ENCODE data around the gene FREY1. TPM values are rescaled to one million over a fixed set of nuclear protein-coding genes. Genes with fewer than 3 reads are reported as not detected.
A peak's percentile ranks its signal among the peaks of the same experiment; 100 is the strongest.

FREY1 gene
- total and polyA plus RNA-seq, 9 of the 15 experiments (the other 6 are each of a cell fraction or from before 2014, with no cell fraction given) = 0.25 to 1.5 (median 1.1) TPM; not detected in 5

DNA sequence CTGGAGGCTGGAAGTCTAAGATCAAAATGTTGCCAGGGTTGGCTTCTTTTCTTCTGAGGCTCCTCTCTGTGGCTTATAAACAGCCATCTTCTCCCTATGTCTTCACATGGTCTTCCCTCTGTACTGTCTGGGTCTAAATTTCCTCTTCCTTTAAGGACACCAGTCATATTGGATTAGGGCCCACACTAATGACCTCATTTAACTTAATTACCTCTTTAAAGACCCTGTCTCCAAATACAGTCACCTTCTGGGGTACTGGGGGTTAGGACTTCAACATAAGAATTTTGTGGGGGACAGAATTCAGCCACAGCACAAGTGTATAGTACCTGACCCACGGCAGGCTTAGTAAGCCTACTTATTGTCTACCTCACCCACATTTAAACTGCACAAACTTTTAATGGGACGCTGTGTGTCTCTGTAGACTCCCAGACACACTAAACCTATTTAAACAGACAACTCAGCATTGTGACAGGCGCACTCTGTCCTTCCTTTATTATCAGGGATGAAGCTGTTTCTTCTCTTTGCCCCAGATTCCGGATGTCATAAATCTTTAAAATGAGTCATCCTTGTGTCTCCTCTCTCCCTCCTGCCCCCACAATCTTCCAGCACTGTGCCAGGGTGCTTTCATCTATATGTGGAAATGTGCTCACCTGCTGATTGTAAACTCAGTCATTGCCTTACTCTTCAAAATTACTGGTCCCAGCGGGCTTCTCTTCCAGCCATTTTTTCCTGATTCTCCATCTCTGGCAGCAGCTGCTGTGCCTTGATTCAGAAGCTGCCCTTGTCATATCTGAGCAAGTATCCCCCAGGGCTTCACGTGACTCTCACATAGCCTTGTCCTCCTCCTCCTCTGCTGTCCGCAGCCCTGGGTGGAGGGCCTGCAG, 27.0 kb downstream of the FREY1 start (continued):
- TF ChIP-seq EP400 (IDR thresholded peaks at IDR 0.05) = no peak
- TF ChIP-seq CTBP1 (IDR thresholded peaks at IDR 0.05; ENCODE audit: borderline replicate concordance) = peak; percentile 90
- TF ChIP-seq ETS2 (tag; IDR thresholded peaks at IDR 0.05; ENCODE audit: borderline replicate concordance, poor library complexity, severe bottlenecking) = no peak
- no peak for TF ChIP-seq HDGF (IDR thresholded peaks at IDR 0.05)
- TF ChIP-seq SIN3B (IDR thresholded peaks at IDR 0.05; ENCODE audit: low read depth) = no peak
- no peak for TF ChIP-seq ZNF146 (CRISPR knock-in tag; IDR thresholded peaks at IDR 0.05; ENCODE audit: unreplicated experiment)
- peak in 1 of 2 experiments; percentile 72; a peak in 2 of 4 replicates for TF ChIP-seq MAZ (CRISPR knock-in tag; conservative IDR thresholded peaks at IDR 0.05 in 1 of 2, IDR thresholded peaks at IDR 0.05 in 1 of 2)
- no peak; the same call in 1 of the 2 replicates for TF ChIP-seq MAFK (IDR thresholded peaks at IDR 0.05; ENCODE audit: low read length)
- TF ChIP-seq GTF2E2 (tag; IDR thresholded peaks at IDR 0.05) = no peak
- TF ChIP-seq ZNF589 (CRISPR knock-in tag; IDR thresholded peaks at IDR 0.05; ENCODE audit: low read depth) = peak; percentile 76; the same call in 1 of the 2 replicates
- no peak for TF ChIP-seq ERF (CRISPR knock-in tag; IDR thresholded peaks at IDR 0.05)
- TF ChIP-seq CEBPB (tag; IDR thresholded peaks at IDR 0.05) = no peak; the same call in 1 of the 2 replicates
- TF ChIP-seq NR2C1 (IDR thresholded peaks at IDR 0.05) = no peak
- no peak for TF ChIP-seq NR2C1 (tag; IDR thresholded peaks at IDR 0.05)
- TF ChIP-seq MECOM (CRISPR knock-in tag; IDR thresholded peaks at IDR 0.05) = peak; percentile 96
- no peak for TF ChIP-seq ZNF830 (CRISPR knock-in tag; IDR thresholded peaks at IDR 0.05)
- TF ChIP-seq, protein P1, sequence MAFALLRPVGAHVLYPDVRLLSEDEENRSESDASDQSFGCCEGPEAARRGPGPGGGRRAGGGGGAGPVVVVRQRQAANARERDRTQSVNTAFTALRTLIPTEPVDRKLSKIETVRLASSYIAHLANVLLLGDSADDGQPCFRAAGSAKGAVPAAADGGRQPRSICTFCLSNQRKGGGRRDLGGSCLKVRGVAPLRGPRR (CRISPR knock-in tag; IDR thresholded peaks at IDR 0.05) = no peak
- no peak for TF ChIP-seq NFIX (CRISPR knock-in tag; IDR thresholded peaks at IDR 0.05; ENCODE audit: low read depth)
- no peak for TF ChIP-seq NUFIP1 (IDR thresholded peaks at IDR 0.05; ENCODE audit: partially characterized antibody)
- TF ChIP-seq TAL1 (IDR thresholded peaks at IDR 0.05) = no peak
- TF ChIP-seq TRIM24 (IDR thresholded peaks at IDR 0.05) = no peak
- no peak for TF ChIP-seq ARNT (IDR thresholded peaks at IDR 0.05)
- TF ChIP-seq ZNF41 (CRISPR knock-in tag; conservative IDR thresholded peaks at IDR 0.05) = no peak
- no peak for TF ChIP-seq PREB (CRISPR knock-in tag; IDR thresholded peaks at IDR 0.05)
- no peak for TF ChIP-seq ZNF274 (IDR thresholded peaks at IDR 0.05; ENCODE audit: borderline replicate concordance, low read depth, low read length)
- TF ChIP-seq ZNF24 (IDR thresholded peaks at IDR 0.05) = no peak
- no peak for TF ChIP-seq ETV6 (IDR thresholded peaks at IDR 0.05; ENCODE audit: borderline replicate concordance in 1 of 2, low read depth in 2 of 2, low read length in 1 of 2)
- no peak for TF ChIP-seq ETV6 (CRISPR knock-in tag; IDR thresholded peaks at IDR 0.05; ENCODE audit: borderline replicate concordance)

All from K562 (cell line).